ENCODE results near the gene EGFR.

Gene EGFR

DNA sequence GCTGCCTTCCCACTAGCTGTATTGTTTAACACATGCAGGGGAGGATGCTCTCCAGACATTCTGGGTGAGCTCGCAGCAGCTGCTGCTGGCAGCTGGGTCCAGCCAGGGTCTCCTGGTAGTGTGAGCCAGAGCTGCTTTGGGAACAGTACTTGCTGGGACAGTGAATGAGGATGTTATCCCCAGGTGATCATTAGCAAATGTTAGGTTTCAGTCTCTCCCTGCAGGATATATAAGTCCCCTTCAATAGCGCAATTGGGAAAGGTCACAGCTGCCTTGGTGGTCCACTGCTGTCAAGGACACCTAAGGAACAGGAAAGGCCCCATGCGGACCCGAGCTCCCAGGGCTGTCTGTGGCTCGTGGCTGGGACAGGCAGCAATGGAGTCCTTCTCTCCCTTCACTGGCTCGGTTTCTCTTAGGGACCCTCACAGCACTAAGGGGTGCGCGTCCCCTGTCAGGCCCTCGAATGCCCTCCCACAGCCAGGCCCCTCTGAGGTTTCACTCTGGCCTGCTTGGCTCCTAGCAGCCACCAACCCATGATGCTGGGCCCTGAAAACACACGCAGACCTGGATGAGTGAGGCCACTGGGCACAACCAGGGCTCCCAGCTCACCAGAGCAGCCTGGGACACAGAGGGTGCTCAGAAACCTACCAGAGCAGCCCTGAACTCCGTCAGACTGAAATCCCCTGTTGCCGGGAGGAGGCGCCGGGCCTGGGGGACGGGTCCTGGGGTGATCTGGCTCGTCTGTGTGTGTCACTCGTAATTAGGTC is 173.3 kb downstream of the EGFR start:
- H2BK5ac ChIP-seq (ENCODE audit: low read length) = no peak overlapping the region
- no peak overlapping the region for H3K4ac ChIP-seq (ENCODE audit: low read length)
- H3K23ac ChIP-seq (ENCODE audit: low read depth, low read length, poor library complexity) = peak overlapping the region; percentile 29
- H3K4me2 ChIP-seq (ENCODE audit: insufficient read depth, low read length, poor library complexity, severe bottlenecking) = no peak overlapping the region
- no peak overlapping the region for H2BK120ac ChIP-seq (ENCODE audit: low read depth, low read length)
- H3K36me3 ChIP-seq (replicated peaks in 1 of 2; ENCODE audit: control insufficient read depth in 2 of 2, insufficient read depth in 2 of 2, low read length in 2 of 2) = peaks cover 0 to 2% of the 10 kb centered on the region in 2 donors
- WGBS, 2 donors (ENCODE audit: extremely low coverage in 2 of 2, insufficient read length in 2 of 2, insufficient replicate concordance in 1 of 2) = no CpG with 5 or more reads among the region's 17 CpGs
- no peak overlapping the region for H4K8ac ChIP-seq (ENCODE audit: low read depth, low read length)
- no peaks in the 10 kb centered on the region for H3K79me1 ChIP-seq (ENCODE audit: low read depth, low read length)
- DNase-seq (ENCODE audit: low spot score) = no peak
- H2BK12ac ChIP-seq (ENCODE audit: low read length) = no peak overlapping the region
- H3K14ac ChIP-seq (ENCODE audit: low read length) = no peak overlapping the region
- H3K27me3 ChIP-seq (ENCODE audit: control insufficient read depth in 3 of 3, insufficient read depth in 3 of 3, low read depth in 1 of 3, low read length in 3 of 3) = no peaks in the 10 kb centered on the region
- H2AFZ ChIP-seq (ENCODE audit: low read length) = no peak overlapping the region
- H3K4me1 ChIP-seq (ENCODE audit: control insufficient read depth in 2 of 2, insufficient read depth in 1 of 2, low read depth in 1 of 2, low read length in 2 of 2) = peaks cover 17 to 26% of the 10 kb centered on the region in 2 donors
- no peak overlapping the region for H3K9ac ChIP-seq (ENCODE audit: low read depth, low read length, poor library complexity)
- H4K91ac ChIP-seq (ENCODE audit: low read depth, low read length, poor library complexity) = no peak overlapping the region
- no peak overlapping the region for H2AK5ac ChIP-seq (ENCODE audit: low read depth, low read length)
- H3K18ac ChIP-seq (ENCODE audit: low read length) = peak overlapping the region; percentile 2
- no peak overlapping the region for H3K4me3 ChIP-seq (ENCODE audit: low read length in 2 of 2)
- H2BK15ac ChIP-seq (ENCODE audit: low read length) = no peak overlapping the region
- H3K27ac ChIP-seq (replicated peaks; ENCODE audit: low read length) = no peak overlapping the region
- H3K9me3 ChIP-seq (replicated peaks in 1 of 2; ENCODE audit: control insufficient read depth in 2 of 2, insufficient read depth in 1 of 2, low read depth in 1 of 2, low read length in 2 of 2) = no peaks in the 10 kb centered on the region

- no peak overlapping the region for H4K8ac ChIP-seq (ENCODE audit: low read depth, low read length)
- no peak overlapping the region for H2AFZ ChIP-seq (ENCODE audit: low read length)
- no peak overlapping the region for H3K27ac ChIP-seq (replicated peaks; ENCODE audit: low read length)
- H3K9me3 ChIP-seq (replicated peaks in 1 of 2; ENCODE audit: control insufficient read depth in 2 of 2, insufficient read depth in 1 of 2, low read depth in 1 of 2, low read length in 2 of 2) = no peaks in the 10 kb centered on the region
- H3K4me3 ChIP-seq (ENCODE audit: low read length in 2 of 2) = no peak overlapping the region
- H2BK12ac ChIP-seq (ENCODE audit: low read length) = no peak overlapping the region
- no peak overlapping the region for H2AK5ac ChIP-seq (ENCODE audit: low read depth, low read length)
- no peaks in the 10 kb centered on the region for H3K79me1 ChIP-seq (ENCODE audit: low read depth, low read length)
- no peak overlapping the region for H3K18ac ChIP-seq (ENCODE audit: low read length)
- no peak overlapping the region for H3K4ac ChIP-seq (ENCODE audit: low read length)
- DNase-seq (ENCODE audit: low spot score) = no peak
- no peak overlapping the region for H3K4me2 ChIP-seq (ENCODE audit: insufficient read depth, low read length, poor library complexity, severe bottlenecking)
- no peaks in the 10 kb centered on the region for H3K27me3 ChIP-seq (ENCODE audit: control insufficient read depth in 3 of 3, insufficient read depth in 3 of 3, low read depth in 1 of 3, low read length in 3 of 3)
- H2BK15ac ChIP-seq (ENCODE audit: low read length) = no peak overlapping the region
- WGBS, 2 donors (ENCODE audit: extremely low coverage in 2 of 2, insufficient read length in 2 of 2, insufficient replicate concordance in 1 of 2) = no CpG with 5 or more reads among the region's 7 CpGs
- H3K4me1 ChIP-seq (ENCODE audit: control insufficient read depth in 2 of 2, insufficient read depth in 1 of 2, low read depth in 1 of 2, low read length in 2 of 2) = peaks cover 17 to 24% of the 10 kb centered on the region in 2 donors
- no peak overlapping the region for H2BK5ac ChIP-seq (ENCODE audit: low read length)
- H3K14ac ChIP-seq (ENCODE audit: low read length) = no peak overlapping the region
- H4K91ac ChIP-seq (ENCODE audit: low read depth, low read length, poor library complexity) = no peak overlapping the region
- H2BK120ac ChIP-seq (ENCODE audit: low read depth, low read length) = no peak overlapping the region
- H3K36me3 ChIP-seq (replicated peaks in 1 of 2; ENCODE audit: control insufficient read depth in 2 of 2, insufficient read depth in 2 of 2, low read length in 2 of 2) = peaks cover 0 to 2% of the 10 kb centered on the region in 2 donors
- H3K9ac ChIP-seq (ENCODE audit: low read depth, low read length, poor library complexity) = no peak overlapping the region
- H3K23ac ChIP-seq (ENCODE audit: low read depth, low read length, poor library complexity) = no peak overlapping the region
Observed at GRCh38 chr7:55192723-55193122, 173.9 kb downstream of the EGFR start.

GRCh38 chr7:55193245-55193644 is 174.4 kb downstream of the EGFR start:
- WGBS, 2 donors (ENCODE audit: extremely low coverage in 2 of 2, insufficient read length in 2 of 2, insufficient replicate concordance in 1 of 2) = no CpG with 5 or more reads among the region's 9 CpGs

DNA sequence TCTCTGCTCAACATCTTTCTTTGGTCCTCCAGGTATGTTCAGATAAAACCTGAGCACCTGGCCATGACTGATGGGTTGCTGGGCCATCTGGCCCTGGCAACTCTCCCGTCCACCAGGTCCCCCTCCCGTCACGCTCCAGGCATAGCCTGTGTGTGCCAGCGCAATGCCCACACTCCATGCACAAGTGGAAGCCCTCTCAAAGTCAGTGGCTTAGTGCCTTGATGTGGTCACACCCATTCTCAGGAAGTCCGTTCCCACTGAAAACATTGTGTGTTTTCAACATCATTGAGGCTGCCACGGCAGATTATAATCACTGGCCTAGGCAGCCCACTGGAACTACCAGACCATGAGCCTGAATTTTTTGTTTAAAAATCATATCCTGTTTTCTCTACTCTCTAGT is 175.7 kb downstream of the EGFR start:
- H3K36me3 ChIP-seq (replicated peaks in 1 of 2; ENCODE audit: control insufficient read depth in 2 of 2, insufficient read depth in 2 of 2, low read length in 2 of 2) = peaks cover 2 to 10% of the 10 kb centered on the region in 2 donors

More at GRCh38 chr7:55193245-55193644, 174.4 kb downstream of the EGFR start:
- H2BK120ac ChIP-seq (ENCODE audit: low read depth, low read length) = no peak overlapping the region
- no peak overlapping the region for H3K4me3 ChIP-seq (ENCODE audit: low read length in 2 of 2)
- H3K79me1 ChIP-seq (ENCODE audit: low read depth, low read length) = no peaks in the 10 kb centered on the region
- H2AK5ac ChIP-seq (ENCODE audit: low read depth, low read length) = no peak overlapping the region
- H2BK12ac ChIP-seq (ENCODE audit: low read length) = no peak overlapping the region
- H2BK15ac ChIP-seq (ENCODE audit: low read length) = no peak overlapping the region
- peaks cover 14 to 22% of the 10 kb centered on the region in 2 donors for H3K4me1 ChIP-seq (ENCODE audit: control insufficient read depth in 2 of 2, insufficient read depth in 1 of 2, low read depth in 1 of 2, low read length in 2 of 2)
- H3K9me3 ChIP-seq (replicated peaks in 1 of 2; ENCODE audit: control insufficient read depth in 2 of 2, insufficient read depth in 1 of 2, low read depth in 1 of 2, low read length in 2 of 2) = no peaks in the 10 kb centered on the region
- H3K23ac ChIP-seq (ENCODE audit: low read depth, low read length, poor library complexity) = no peak overlapping the region
- H3K4ac ChIP-seq (ENCODE audit: low read length) = no peak overlapping the region
- H2AFZ ChIP-seq (ENCODE audit: low read length) = no peak overlapping the region
- no peak overlapping the region for H4K8ac ChIP-seq (ENCODE audit: low read depth, low read length)
- no peaks in the 10 kb centered on the region for H3K27me3 ChIP-seq (ENCODE audit: control insufficient read depth in 3 of 3, insufficient read depth in 3 of 3, low read depth in 1 of 3, low read length in 3 of 3)
- H3K18ac ChIP-seq (ENCODE audit: low read length) = no peak overlapping the region
- no peak for DNase-seq (ENCODE audit: low spot score)
- H3K4me2 ChIP-seq (ENCODE audit: insufficient read depth, low read length, poor library complexity, severe bottlenecking) = no peak overlapping the region
- H3K27ac ChIP-seq (replicated peaks; ENCODE audit: low read length) = no peak overlapping the region
- no peak overlapping the region for H3K14ac ChIP-seq (ENCODE audit: low read length)
- no peak overlapping the region for H3K9ac ChIP-seq (ENCODE audit: low read depth, low read length, poor library complexity)
- H2BK5ac ChIP-seq (ENCODE audit: low read length) = no peak overlapping the region
- no peak overlapping the region for H4K91ac ChIP-seq (ENCODE audit: low read depth, low read length, poor library complexity)
- H3K36me3 ChIP-seq (replicated peaks in 1 of 2; ENCODE audit: control insufficient read depth in 2 of 2, insufficient read depth in 2 of 2, low read length in 2 of 2) = peaks cover 0 to 2% of the 10 kb centered on the region in 2 donors

More for the DNA sequence above, 175.7 kb downstream of the EGFR start:
- Histone ChIP-seq H3K27ac (replicated peaks; ENCODE audit: low read length) (no peak overlapping the region), H3K9me3 (replicated peaks in 1 of 2; ENCODE audit: control insufficient read depth in 2 of 2, insufficient read depth in 1 of 2, low read depth in 1 of 2, low read length in 2 of 2) (no peaks in the 10 kb centered on the region), H2BK5ac (ENCODE audit: low read length) (no peak overlapping the region), H2AFZ (ENCODE audit: low read length) (no peak overlapping the region), H3K4me2 (ENCODE audit: insufficient read depth, low read length, poor library complexity, severe bottlenecking) (no peak overlapping the region), H3K4ac (ENCODE audit: low read length) (no peak overlapping the region), H3K18ac (ENCODE audit: low read length) (no peak overlapping the region), H4K8ac (ENCODE audit: low read depth, low read length) (no peak overlapping the region), H3K23ac (ENCODE audit: low read depth, low read length, poor library complexity) (no peak overlapping the region), H3K27me3 (ENCODE audit: control insufficient read depth in 3 of 3, insufficient read depth in 3 of 3, low read depth in 1 of 3, low read length in 3 of 3) (no peaks in the 10 kb centered on the region), H2BK120ac (ENCODE audit: low read depth, low read length) (no peak overlapping the region), H3K79me1 (ENCODE audit: low read depth, low read length) (no peaks in the 10 kb centered on the region), H3K9ac (ENCODE audit: low read depth, low read length, poor library complexity) (no peak overlapping the region), H3K4me3 (ENCODE audit: low read length in 2 of 2) (no peak overlapping the region), H2BK12ac (ENCODE audit: low read length) (no peak overlapping the region), H2BK15ac (ENCODE audit: low read length) (no peak overlapping the region), H4K91ac (ENCODE audit: low read depth, low read length, poor library complexity) (no peak overlapping the region), H3K4me1 (ENCODE audit: control insufficient read depth in 2 of 2, insufficient read depth in 1 of 2, low read depth in 1 of 2, low read length in 2 of 2) (peaks cover 4 to 14% of the 10 kb centered on the region in 2 donors), H3K14ac (ENCODE audit: low read length) (no peak overlapping the region), H2AK5ac (ENCODE audit: low read depth, low read length) (no peak overlapping the region)
- no CpG with 5 or more reads among the region's 6 CpGs for WGBS, 2 donors (ENCODE audit: extremely low coverage in 2 of 2, insufficient read length in 2 of 2, insufficient replicate concordance in 1 of 2)
- DNase-seq (ENCODE audit: low spot score) = no peak
